ENCODE data around the gene LRRC39.

Gene LRRC39

GRCh38 chr1:100146958-100147357 lies 31.1 kb downstream of the LRRC39 start:
- no peak for DNase-seq

GRCh38 chr1:100145116-100145515 lies 32.9 kb downstream of the LRRC39 start:
- DNase-seq = no peak

- no peak for DNase-seq
Measured at GRCh38 chr1:100142343-100142742, 35.7 kb downstream of the LRRC39 start.

GRCh38 chr1:100141192-100141591 lies 36.9 kb downstream of the LRRC39 start:
- no peak for DNase-seq

GRCh38 chr1:100137602-100138001 lies 40.5 kb downstream of the LRRC39 start:
- no peak for DNase-seq

GRCh38 chr1:100134872-100135271 lies 43.2 kb downstream of the LRRC39 start:
- no peak for DNase-seq

- peak; percentile 94 for DNase-seq
Measured at GRCh38 chr1:100132566-100133477, 45.2 kb downstream of the LRRC39 start, which contains the start of the genes SASS6 and TRMT13. Gene SASS6, minus strand, starts transcription at chr1:100132930. Its CDS starts 116 bp downstream, at chr1:100132814. Gene TRMT13, plus strand, starts transcription at chr1:100133163. Its CDS starts 6 bp downstream, at chr1:100133169.

- no peak for DNase-seq
Measured at GRCh38 chr1:100131623-100132022, 46.4 kb downstream of the LRRC39 start.

GRCh38 chr1:100130552-100131077 lies 47.4 kb downstream of the LRRC39 start:
- no peak for DNase-seq

GRCh38 chr1:100127226-100127625 lies 50.8 kb downstream of the LRRC39 start:
- DNase-seq = no peak

GRCh38 chr1:100122177-100122576 lies 55.9 kb downstream of the LRRC39 start:
- no peak for DNase-seq

- no peak for DNase-seq
Measured at GRCh38 chr1:100115524-100115923, 62.5 kb downstream of the LRRC39 start.

GRCh38 chr1:100109554-100110066 lies 68.4 kb downstream of the LRRC39 start:
- DNase-seq = no peak

GRCh38 chr1:100107696-100108095 lies 70.4 kb downstream of the LRRC39 start:
- no peak for DNase-seq

GRCh38 chr1:100101564-100101963 lies 76.5 kb downstream of the LRRC39 start:
- no peak for DNase-seq

GRCh38 chr1:100100202-100100601 lies 77.9 kb downstream of the LRRC39 start:
- no peak for DNase-seq
